Liver (tissue), 9 donors: Measurements from ENCODE around the gene ZFYVE28. TPM values are rescaled to one million over a fixed set of nuclear protein-coding genes. Genes with fewer than 3 reads are reported as not detected.

Experiments used
- DNase-seq: peaks from one replicate; pipeline ENCODE4 v3.0.0-alpha.2; 2017; ENCODE audit warnings: low spot score
- H3K27ac ChIP-seq, 2 donors: one replicate each; pipeline ENCODE4 v1.7.0; 2013; ENCODE audit warnings: inconsistent platforms in 2 of 2, low read length in 2 of 2, control low read depth in 1 of 2, low read depth in 1 of 2, mild to moderate bottlenecking in 1 of 2
- H3K27me3 ChIP-seq, 4 donors: one replicate each; pipeline versions ENCODE4 v1.6.1 to v1.7.0; 2013; ENCODE audit warnings: low read length in 3 of 4, inconsistent platforms in 1 of 4, mild to moderate bottlenecking in 1 of 4, moderate library complexity in 1 of 4; ENCODE audit not compliant: control insufficient read depth in 4 of 4, insufficient read depth in 4 of 4
- H3K36me3 ChIP-seq, 4 donors: one replicate each; pipeline versions ENCODE4 v1.6.1 to v1.7.0; 2013; ENCODE audit warnings: low read length in 3 of 4, mild to moderate bottlenecking in 3 of 4, low read depth in 1 of 4, moderate library complexity in 1 of 4; ENCODE audit not compliant: control insufficient read depth in 4 of 4, insufficient read depth in 3 of 4
- H3K4me1 ChIP-seq, 4 donors: one replicate each; pipeline versions ENCODE4 v1.6.1 to v1.7.0; 2013; ENCODE audit warnings: low read length in 3 of 4, mild to moderate bottlenecking in 3 of 4, moderate library complexity in 1 of 4; ENCODE audit not compliant: control insufficient read depth in 4 of 4, insufficient read depth in 4 of 4
- H3K4me3 ChIP-seq, 3 donors: one replicate each; pipeline versions ENCODE4 v1.6.1 to v1.7.0; 2013; ENCODE audit warnings: low read length in 3 of 3, control low read depth in 1 of 3, low read depth in 1 of 3, mild to moderate bottlenecking in 1 of 3
- H3K9ac ChIP-seq, 2 donors: one replicate each; pipeline ENCODE4 v1.7.0; 2013; ENCODE audit warnings: low read length in 2 of 2, mild to moderate bottlenecking in 2 of 2, moderate library complexity in 2 of 2, control low read depth in 1 of 2, low read depth in 1 of 2
- H3K9me3 ChIP-seq, 4 donors: one replicate each; pipeline versions ENCODE4 v1.6.1 to v1.7.0; 2013; ENCODE audit warnings: low read length in 3 of 4; ENCODE audit not compliant: control insufficient read depth in 4 of 4
- CTCF ChIP-seq: fragments of 150-350 bp; IDR thresholded peaks from 2 replicates; pipeline ENCODE4 v1.5.1; 2017; ENCODE audit warnings: improper control_type of control experiment, low read depth, low read length; ENCODE audit not compliant: missing input control
- EGR1 ChIP-seq, 2 donors: IDR thresholded peaks; 2 replicates each; pipeline ENCODE4 v1.6.1; 2016 to 2018; ENCODE audit warnings: antibody characterized with exemption in 2 of 2, low read depth in 2 of 2
- FOXA1 ChIP-seq: IDR thresholded peaks from 2 replicates; pipeline ENCODE4 v1.6.1; 2016; ENCODE audit warnings: antibody characterized with exemption
- FOXA2 ChIP-seq: IDR thresholded peaks from 2 replicates; pipeline ENCODE4 v1.6.1; 2016; ENCODE audit warnings: antibody characterized with exemption
- HNF4G ChIP-seq: IDR thresholded peaks from 2 replicates; pipeline ENCODE4 v1.6.1; 2016; ENCODE audit warnings: antibody characterized with exemption
- MAX ChIP-seq: IDR thresholded peaks from 2 replicates; pipeline ENCODE4 v1.6.1; 2016; ENCODE audit warnings: antibody characterized with exemption
- NR2F2 ChIP-seq: IDR thresholded peaks from 2 replicates; pipeline ENCODE4 v1.6.1; 2016; ENCODE audit warnings: antibody characterized with exemption
- RAD21 ChIP-seq, 2 donors: IDR thresholded peaks; 2 replicates each; pipeline ENCODE4 v1.6.1; 2016; ENCODE audit warnings: antibody characterized with exemption in 2 of 2, mild to moderate bottlenecking in 2 of 2
- RXRA ChIP-seq, 2 donors: IDR thresholded peaks; 2 replicates each; pipeline ENCODE4 v1.6.1; 2017 to 2018; ENCODE audit warnings: antibody characterized with exemption in 2 of 2, mild to moderate bottlenecking in 1 of 2
- SP1 ChIP-seq: IDR thresholded peaks from 2 replicates; pipeline ENCODE4 v1.6.1; 2018; ENCODE audit warnings: antibody characterized with exemption, mild to moderate bottlenecking
- TAF1 ChIP-seq: conservative IDR thresholded peaks from 2 replicates; pipeline ENCODE4 v1.6.1; 2016; ENCODE audit warnings: antibody characterized with exemption, mild to moderate bottlenecking
- YY1 ChIP-seq: IDR thresholded peaks from 2 replicates; pipeline ENCODE4 v1.6.1; 2016; ENCODE audit warnings: antibody characterized with exemption, mild to moderate bottlenecking
- WGBS: extraction: QIAGEN DNeasy Blood & Tissue Kit; methylation state at CpG from one replicate; pipeline ENCODE4 v1.1.7; 2013; 5-methylcytosine and 5-hydroxymethylcytosine counted together
- polyA plus RNA-seq, 2 donors: library from polyadenylated mRNA; stranded (reverse) in 1 of 2; unstranded in 1 of 2; fragments of 200-250 nt in 1 of 2; fragments of >200 nt in 1 of 2; fragmentation: Nextera tagmentation in 1 of 2; extraction: Ambion mirVana in 1 of 2; gene quantifications; one replicate each; pipeline versions ENCODE4 v1.2.1 to v1.2.3, GENCODE V29; 2013 to 2015
- total RNA-seq, 2 donors: library from RNA; depleted of rRNA; stranded (reverse); fragments of >200 nt; gene quantifications; one replicate each; pipeline ENCODE4 v1.2.3, GENCODE V29; 2014
- TF ChIP-seq, protein P1 (sequence below): IDR thresholded peaks from 2 replicates; pipeline ENCODE4 v1.6.1; 2016; ENCODE audit warnings: antibody characterized with exemption, mild to moderate bottlenecking
- TF ChIP-seq, protein P2 (sequence below): IDR thresholded peaks from 2 replicates; pipeline ENCODE4 v1.6.1; 2016; ENCODE audit warnings: antibody characterized with exemption
- donor health status: healthy.
- donor health status: healthy.
- donor health status: healthy.
- donor health status: healthy.
- donor health status: healthy.

ZFYVE28 gene
- total and polyA plus RNA-seq, 4 donors, result 2.0 to 6.1 (median 2.7) TPM

GRCh38 chr4:2292646-2293108, 125.8 kb downstream of the ZFYVE28 start:
- no peaks in the 10 kb centered on the region for H3K36me3 ChIP-seq
- H3K4me1 ChIP-seq, result no peaks in the 10 kb centered on the region
- no peak overlapping the region for H3K27ac ChIP-seq
- no peak overlapping the region for H3K4me3 ChIP-seq
- H3K27me3 ChIP-seq, result no peaks in the 10 kb centered on the region
- no peaks in the 10 kb centered on the region for H3K9me3 ChIP-seq
- no peak for DNase-seq
- no peak overlapping the region for H3K9ac ChIP-seq
- WGBS, result 93% methylated on average over 6 of the region's 6 CpGs
- TF ChIP-seq RAD21 (IDR thresholded peaks at IDR 0.05), result no peak
- no peak for TF ChIP-seq FOXA2
- TF ChIP-seq, protein P1, sequence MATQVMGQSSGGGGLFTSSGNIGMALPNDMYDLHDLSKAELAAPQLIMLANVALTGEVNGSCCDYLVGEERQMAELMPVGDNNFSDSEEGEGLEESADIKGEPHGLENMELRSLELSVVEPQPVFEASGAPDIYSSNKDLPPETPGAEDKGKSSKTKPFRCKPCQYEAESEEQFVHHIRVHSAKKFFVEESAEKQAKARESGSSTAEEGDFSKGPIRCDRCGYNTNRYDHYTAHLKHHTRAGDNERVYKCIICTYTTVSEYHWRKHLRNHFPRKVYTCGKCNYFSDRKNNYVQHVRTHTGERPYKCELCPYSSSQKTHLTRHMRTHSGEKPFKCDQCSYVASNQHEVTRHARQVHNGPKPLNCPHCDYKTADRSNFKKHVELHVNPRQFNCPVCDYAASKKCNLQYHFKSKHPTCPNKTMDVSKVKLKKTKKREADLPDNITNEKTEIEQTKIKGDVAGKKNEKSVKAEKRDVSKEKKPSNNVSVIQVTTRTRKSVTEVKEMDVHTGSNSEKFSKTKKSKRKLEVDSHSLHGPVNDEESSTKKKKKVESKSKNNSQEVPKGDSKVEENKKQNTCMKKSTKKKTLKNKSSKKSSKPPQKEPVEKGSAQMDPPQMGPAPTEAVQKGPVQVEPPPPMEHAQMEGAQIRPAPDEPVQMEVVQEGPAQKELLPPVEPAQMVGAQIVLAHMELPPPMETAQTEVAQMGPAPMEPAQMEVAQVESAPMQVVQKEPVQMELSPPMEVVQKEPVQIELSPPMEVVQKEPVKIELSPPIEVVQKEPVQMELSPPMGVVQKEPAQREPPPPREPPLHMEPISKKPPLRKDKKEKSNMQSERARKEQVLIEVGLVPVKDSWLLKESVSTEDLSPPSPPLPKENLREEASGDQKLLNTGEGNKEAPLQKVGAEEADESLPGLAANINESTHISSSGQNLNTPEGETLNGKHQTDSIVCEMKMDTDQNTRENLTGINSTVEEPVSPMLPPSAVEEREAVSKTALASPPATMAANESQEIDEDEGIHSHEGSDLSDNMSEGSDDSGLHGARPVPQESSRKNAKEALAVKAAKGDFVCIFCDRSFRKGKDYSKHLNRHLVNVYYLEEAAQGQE, result no peak
- TF ChIP-seq RXRA (IDR thresholded peaks at IDR 0.05), result no peak
- TF ChIP-seq HNF4G, result no peak
- no peak for TF ChIP-seq YY1
- no peak for TF ChIP-seq TAF1
- TF ChIP-seq FOXA1, result no peak
- no peak for TF ChIP-seq MAX
- no peak for TF ChIP-seq EGR1 (IDR thresholded peaks at IDR 0.05; ENCODE audit: low read depth in 2 of 2)
- no peak for TF ChIP-seq CTCF
- TF ChIP-seq NR2F2, result no peak
- TF ChIP-seq SP1, result no peak

DNA sequence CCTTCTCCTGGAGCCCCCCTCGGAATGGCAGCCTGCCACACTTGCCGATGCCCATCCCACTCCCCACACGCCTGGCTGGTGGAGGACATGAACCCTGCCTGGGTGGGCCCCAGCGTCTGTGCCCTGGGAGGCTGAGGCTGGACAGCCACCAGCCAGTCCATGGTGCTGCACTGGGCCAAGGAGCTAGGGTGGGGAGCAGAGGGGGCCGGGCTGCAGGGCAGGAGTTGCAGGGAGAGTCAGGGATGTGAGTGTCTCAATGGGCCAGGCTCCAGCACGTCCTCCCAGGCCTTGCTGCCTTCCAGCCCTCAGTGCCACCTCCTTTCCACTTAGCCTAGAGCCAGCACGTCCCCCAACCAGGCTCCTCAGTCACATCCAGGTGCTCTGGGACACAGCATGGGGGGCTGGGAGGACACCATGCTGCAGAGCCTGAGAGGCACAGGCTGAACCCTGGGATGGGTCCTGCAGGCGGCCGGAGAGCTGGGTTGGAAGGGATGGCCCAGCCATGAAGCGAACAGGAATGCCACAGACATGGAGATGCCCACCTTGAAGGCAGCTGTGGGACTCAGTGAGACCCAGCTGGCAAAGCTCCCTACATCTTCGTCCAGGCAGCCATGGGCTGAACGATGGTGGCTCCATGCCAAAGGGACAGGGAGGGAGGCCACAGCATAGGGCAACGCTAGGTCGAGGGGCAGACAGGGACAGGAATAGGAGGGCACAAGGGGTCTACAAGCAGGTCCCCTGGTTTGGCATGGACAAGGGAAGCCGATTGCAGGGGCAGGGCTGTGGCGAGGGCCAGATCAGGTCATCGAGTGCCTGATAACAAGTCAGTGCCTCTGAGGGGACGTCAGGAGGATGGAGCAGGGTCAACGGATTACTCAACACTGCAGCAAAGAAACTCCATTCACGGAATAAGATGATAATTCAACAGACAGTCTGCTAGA, 126.5 kb downstream of the ZFYVE28 start:
- no peaks in the 10 kb centered on the region for H3K9me3 ChIP-seq
- no peaks in the 10 kb centered on the region for H3K4me1 ChIP-seq
- H3K27ac ChIP-seq, result no peak overlapping the region
- no peak for DNase-seq
- no peak for TF ChIP-seq MAX
- no peak for TF ChIP-seq YY1
- TF ChIP-seq EGR1 (IDR thresholded peaks at IDR 0.05; ENCODE audit: low read depth in 2 of 2), result no peak
- TF ChIP-seq NR2F2, result no peak
- TF ChIP-seq, protein P2, sequence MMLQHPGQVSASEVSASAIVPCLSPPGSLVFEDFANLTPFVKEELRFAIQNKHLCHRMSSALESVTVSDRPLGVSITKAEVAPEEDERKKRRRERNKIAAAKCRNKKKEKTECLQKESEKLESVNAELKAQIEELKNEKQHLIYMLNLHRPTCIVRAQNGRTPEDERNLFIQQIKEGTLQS, result no peak
- no peak for TF ChIP-seq RAD21 (IDR thresholded peaks at IDR 0.05)
- no peak for TF ChIP-seq RXRA (IDR thresholded peaks at IDR 0.05)
- no peak overlapping the region for H3K9ac ChIP-seq
- WGBS, result 89% methylated on average over 20 of the region's 20 CpGs
- H3K27me3 ChIP-seq, result no peaks in the 10 kb centered on the region
- no peaks in the 10 kb centered on the region for H3K36me3 ChIP-seq
- no peak overlapping the region for H3K4me3 ChIP-seq
